Measurements from ENCODE around the gene SAFB2.

- no peak for TF ChIP-seq POLR2A (IDR thresholded peaks at IDR 0.05)
- TF ChIP-seq, protein P1, sequence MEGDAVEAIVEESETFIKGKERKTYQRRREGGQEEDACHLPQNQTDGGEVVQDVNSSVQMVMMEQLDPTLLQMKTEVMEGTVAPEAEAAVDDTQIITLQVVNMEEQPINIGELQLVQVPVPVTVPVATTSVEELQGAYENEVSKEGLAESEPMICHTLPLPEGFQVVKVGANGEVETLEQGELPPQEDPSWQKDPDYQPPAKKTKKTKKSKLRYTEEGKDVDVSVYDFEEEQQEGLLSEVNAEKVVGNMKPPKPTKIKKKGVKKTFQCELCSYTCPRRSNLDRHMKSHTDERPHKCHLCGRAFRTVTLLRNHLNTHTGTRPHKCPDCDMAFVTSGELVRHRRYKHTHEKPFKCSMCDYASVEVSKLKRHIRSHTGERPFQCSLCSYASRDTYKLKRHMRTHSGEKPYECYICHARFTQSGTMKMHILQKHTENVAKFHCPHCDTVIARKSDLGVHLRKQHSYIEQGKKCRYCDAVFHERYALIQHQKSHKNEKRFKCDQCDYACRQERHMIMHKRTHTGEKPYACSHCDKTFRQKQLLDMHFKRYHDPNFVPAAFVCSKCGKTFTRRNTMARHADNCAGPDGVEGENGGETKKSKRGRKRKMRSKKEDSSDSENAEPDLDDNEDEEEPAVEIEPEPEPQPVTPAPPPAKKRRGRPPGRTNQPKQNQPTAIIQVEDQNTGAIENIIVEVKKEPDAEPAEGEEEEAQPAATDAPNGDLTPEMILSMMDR (IDR thresholded peaks at IDR 0.05 in 4 of 5, conservative IDR thresholded peaks at IDR 0.05 in 1 of 5): no peak
Measured at GRCh38 chr19:5554828-5555227, 67.7 kb downstream of the SAFB2 start.
